Small intestine (tissue), 7 donors: Measurements from ENCODE around the gene TMEM267. TPM values are rescaled to one million over a fixed set of nuclear protein-coding genes. Genes with fewer than 3 reads are reported as not detected.
A peak's percentile ranks its signal among the peaks of the same experiment; 100 is the strongest.

ENCODE experiments used
- DNase-seq, 2 donors: peaks; one replicate each; pipeline versions ENCODE4 v3.0.0 to v3.0.0-alpha.2; 2013
- FAIRE-seq: peaks from 2 replicates; lab custom pipeline; 2012; peaks lifted over from hg19 to GRCh38; lab: Jason Lieb, UNC
- H3K27ac ChIP-seq, 3 donors: one replicate each; pipeline ENCODE4 v1.5.1; 2013; ENCODE audit warnings: low read length in 2 of 3, mild to moderate bottlenecking in 2 of 3, control low read depth in 1 of 3, inconsistent platforms in 1 of 3, low read depth in 1 of 3, moderate library complexity in 1 of 3
- H3K27me3 ChIP-seq, 3 donors: one replicate each; pipeline ENCODE4 v1.6.1; 2013; ENCODE audit warnings: low read length in 3 of 3, inconsistent platforms in 1 of 3; ENCODE audit not compliant: control insufficient read depth in 3 of 3, insufficient read depth in 3 of 3
- H3K36me3 ChIP-seq, 3 donors: one replicate each; pipeline ENCODE4 v1.6.1; 2013; ENCODE audit warnings: low read length in 3 of 3, inconsistent platforms in 1 of 3, low read depth in 1 of 3, mild to moderate bottlenecking in 1 of 3, moderate library complexity in 1 of 3; ENCODE audit not compliant: control insufficient read depth in 3 of 3, insufficient read depth in 2 of 3
- H3K4me1 ChIP-seq, 3 donors: one replicate each; pipeline ENCODE4 v1.6.1; 2013; ENCODE audit warnings: low read length in 2 of 3, inconsistent platforms in 1 of 3, low read depth in 1 of 3, mild to moderate bottlenecking in 1 of 3, moderate library complexity in 1 of 3; ENCODE audit not compliant: control insufficient read depth in 3 of 3, insufficient read depth in 2 of 3
- H3K4me3 ChIP-seq, 3 donors: one replicate each; pipeline ENCODE4 v1.5.1; 2013; ENCODE audit warnings: low read length in 3 of 3, control low read depth in 1 of 3, inconsistent platforms in 1 of 3, low read depth in 1 of 3, mild to moderate bottlenecking in 1 of 3, moderate library complexity in 1 of 3
- H3K9me3 ChIP-seq, 2 donors: one replicate each; pipeline ENCODE4 v1.6.1; 2013; ENCODE audit warnings: low read depth in 1 of 2, low read length in 1 of 2; ENCODE audit not compliant: control insufficient read depth in 2 of 2, insufficient read depth in 1 of 2
- WGBS, 3 donors: extraction: QIAGEN DNeasy Blood & Tissue Kit; methylation state at CpG; one replicate each; pipeline ENCODE4 v1.1.7; 2013; 5-methylcytosine and 5-hydroxymethylcytosine counted together
- polyA plus RNA-seq, 4 donors: library from polyadenylated mRNA; stranded (reverse) in 3 of 4; unstranded in 1 of 4; fragments of 200-250 nt in 3 of 4; fragments of 120-200 nt in 1 of 4; gene quantifications; one replicate each; pipeline versions ENCODE4 v1.2.1 to v1.2.3, GENCODE V29; 2013
- donor health status: healthy with polysubstance abuse.
- donor health status: control.
- donor health status: control.
- donor health status: Bipolar disorder and iron deficiency.
- donor health status: healthy.

TMEM267 gene
- polyA plus RNA-seq, 4 donors = 2.7 to 12.3 (median 5.5) TPM

DNA sequence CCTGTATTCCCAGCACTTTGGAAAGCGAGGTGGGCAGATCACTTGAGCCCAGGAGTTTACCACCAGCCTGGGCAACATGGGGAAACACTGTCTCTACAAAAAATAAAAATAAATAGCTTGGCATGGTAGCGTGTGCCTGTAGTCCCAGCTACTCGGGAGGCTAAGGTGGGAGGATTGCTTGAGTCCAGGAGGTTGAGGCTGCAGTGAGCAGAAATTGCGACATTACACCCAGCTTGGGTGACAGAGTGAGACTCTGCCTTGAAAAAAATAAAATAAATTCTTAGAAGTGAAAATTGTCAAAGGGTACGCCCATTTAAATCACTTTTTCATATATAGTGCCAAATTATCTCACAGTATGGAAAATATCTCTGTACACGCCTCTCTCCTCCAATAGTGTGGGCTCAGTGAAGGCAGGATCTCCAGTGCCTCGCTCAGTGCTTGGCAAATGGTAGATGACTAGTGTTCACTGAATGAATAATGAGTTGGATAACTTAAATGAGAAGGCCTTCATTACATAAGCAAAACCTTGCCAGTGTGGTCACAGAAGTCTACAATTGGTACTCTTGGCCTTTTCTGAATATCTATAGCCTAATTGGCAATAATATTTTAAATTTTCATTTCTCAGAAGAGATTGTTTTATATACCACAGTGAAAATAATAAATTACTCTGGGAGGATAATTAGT lies 62.1 kb downstream of the TMEM267 start:
- DNase-seq = no peak
- Histone ChIP-seq H3K27me3 (no peaks in the 10 kb centered on the region), H3K36me3 (no peaks in the 10 kb centered on the region), H3K27ac (peak overlapping the region in 1 of 3 donors; percentile 66), H3K9me3 (no peaks in the 10 kb centered on the region), H3K4me1 (peaks cover 0 to 20% (median 0%) of the 10 kb centered on the region in 3 donors), H3K4me3 (no peak overlapping the region)
- WGBS, 3 donors = 68 to 84% (median 80%) methylated on average over 7 of the region's 7 CpGs
- no peak for FAIRE-seq

DNA sequence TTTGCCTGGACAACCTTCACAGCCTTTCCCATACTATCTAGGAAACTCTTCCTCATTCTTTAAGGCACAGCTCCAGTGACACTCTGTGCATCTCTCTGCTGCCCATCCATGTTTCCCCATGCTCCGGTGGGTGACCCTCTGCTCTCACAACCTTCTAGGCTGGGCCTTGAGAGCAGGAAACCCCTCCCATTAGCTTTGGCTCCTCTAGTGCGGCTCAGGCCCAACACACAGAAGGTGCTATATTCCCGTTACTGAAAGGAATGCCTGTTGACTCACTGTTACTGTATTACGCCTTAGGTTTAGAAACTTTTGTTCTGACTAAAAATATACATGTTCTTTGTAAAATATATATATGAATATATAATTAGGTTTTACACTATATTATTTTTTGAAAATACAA lies 63.4 kb downstream of the TMEM267 start:
- 73 to 88% (median 83%) methylated on average over 4 of the region's 4 CpGs for WGBS, 3 donors
- Histone ChIP-seq H3K4me3 (no peak overlapping the region), H3K27me3 (no peaks in the 10 kb centered on the region), H3K4me1 (peaks cover 0 to 20% (median 0%) of the 10 kb centered on the region in 3 donors), H3K9me3 (no peaks in the 10 kb centered on the region), H3K36me3 (no peaks in the 10 kb centered on the region), H3K27ac (no peak overlapping the region)
- no peak for DNase-seq
- peak; percentile 70 for FAIRE-seq

- DNase-seq (no peak), FAIRE-seq (no peak)
- H3K4me1 ChIP-seq = peaks cover 0 to 20% (median 0%) of the 10 kb centered on the region in 3 donors
- H3K4me3 ChIP-seq = no peak overlapping the region
- no peaks in the 10 kb centered on the region for H3K27me3 ChIP-seq
- no peak overlapping the region for H3K27ac ChIP-seq
- WGBS, 3 donors = 90 to 100% (median 90%) methylated on average over 2 of the region's 2 CpGs
- H3K9me3 ChIP-seq = no peaks in the 10 kb centered on the region
- H3K36me3 ChIP-seq = no peaks in the 10 kb centered on the region
Measured at GRCh38 chr5:43418561-43418960, 65.1 kb downstream of the TMEM267 start.

- no peak for FAIRE-seq
- Histone ChIP-seq H3K9me3 (no peaks in the 10 kb centered on the region), H3K27me3 (no peaks in the 10 kb centered on the region), H3K27ac (no peak overlapping the region), H3K36me3 (no peaks in the 10 kb centered on the region), H3K4me1 (peaks cover 0 to 20% (median 0%) of the 10 kb centered on the region in 3 donors), H3K4me3 (no peak overlapping the region)
- 52 to 55% (median 53%) methylated on average over 3 of the region's 3 CpGs for whole genome bisulfite sequencing, 3 donors
- DNase-seq = no peak
Measured at GRCh38 chr5:43416803-43417394, 66.8 kb downstream of the TMEM267 start.

GRCh38 chr5:43415935-43416802 lies 67.5 kb downstream of the TMEM267 start:
- Histone ChIP-seq H3K4me1 (peaks cover 0 to 18% (median 0%) of the 10 kb centered on the region in 3 donors), H3K27me3 (no peaks in the 10 kb centered on the region), H3K27ac (no peak overlapping the region), H3K9me3 (no peaks in the 10 kb centered on the region), H3K36me3 (no peaks in the 10 kb centered on the region), H3K4me3 (no peak overlapping the region)
- no peak for FAIRE-seq
- 58 to 75% (median 65%) methylated on average over 3 of the region's 3 CpGs for WGBS, 3 donors
- peak in 1 of 2 donors; percentile 17 for DNase-seq

DNA sequence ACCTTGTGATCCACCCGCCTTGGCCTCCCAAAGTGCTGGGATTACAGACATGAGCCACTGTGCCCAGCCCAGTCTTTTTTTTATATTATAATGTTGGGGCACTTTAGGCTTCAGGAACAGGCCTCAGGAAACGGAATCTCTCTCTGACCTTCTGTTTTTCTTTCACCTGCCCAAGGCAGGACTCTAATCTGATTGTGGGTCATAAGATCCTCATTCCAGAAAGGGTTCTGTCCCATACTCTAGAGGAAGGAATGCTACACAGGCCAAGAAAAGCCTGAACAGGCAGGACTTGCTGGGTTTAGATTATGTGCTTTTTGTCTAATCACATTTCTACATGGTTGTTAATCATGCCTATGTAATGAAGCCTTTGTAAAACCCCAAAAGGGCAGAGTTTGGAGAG lies 69.7 kb downstream of the TMEM267 start:
- no peak for FAIRE-seq
- H3K36me3 ChIP-seq = no peaks in the 10 kb centered on the region
- H3K9me3 ChIP-seq = no peaks in the 10 kb centered on the region
- H3K4me3 ChIP-seq = no peak overlapping the region
- DNase-seq = no peak
- H3K27ac ChIP-seq = no peak overlapping the region
- no peaks in the 10 kb centered on the region for H3K27me3 ChIP-seq
- whole genome bisulfite sequencing, 3 donors = 70 to 86% (median 73%) methylated on average over 2 of the region's 2 CpGs
- H3K4me1 ChIP-seq = peaks cover 0 to 28% (median 3%) of the 10 kb centered on the region in 3 donors

DNA sequence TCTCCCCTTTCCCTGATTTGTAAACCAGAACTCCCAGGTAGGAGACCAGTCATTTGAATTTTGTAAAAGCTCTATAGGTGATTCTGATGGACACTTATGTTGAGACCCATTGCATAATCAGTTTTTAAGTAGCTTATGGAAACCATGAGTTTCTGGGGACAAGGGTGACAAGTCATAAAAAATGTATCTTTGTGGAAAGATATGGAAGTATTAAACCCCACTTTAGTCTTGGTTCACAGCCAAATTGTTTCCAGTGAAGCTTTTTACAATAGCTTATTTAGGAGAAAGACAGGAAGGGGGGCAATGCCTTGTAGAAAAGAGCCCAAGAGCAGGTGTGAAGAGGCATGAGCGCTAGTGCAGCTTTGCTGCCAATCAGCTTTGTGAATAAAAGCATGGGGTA lies 71.0 kb downstream of the TMEM267 start:
- no peaks in the 10 kb centered on the region for H3K36me3 ChIP-seq
- 29 to 70% (median 54%) methylated on average over 1 of the region's 1 CpG for WGBS, 3 donors
- H3K4me3 ChIP-seq = no peak overlapping the region
- H3K27ac ChIP-seq = peak overlapping the region in 2 of 3 donors; percentile 55 to 88
- H3K9me3 ChIP-seq = no peaks in the 10 kb centered on the region
- FAIRE-seq (no peak), DNase-seq (peak; percentile 52 to 70)
- H3K4me1 ChIP-seq = peaks cover 0 to 28% (median 3%) of the 10 kb centered on the region in 3 donors
- H3K27me3 ChIP-seq = no peaks in the 10 kb centered on the region

DNA sequence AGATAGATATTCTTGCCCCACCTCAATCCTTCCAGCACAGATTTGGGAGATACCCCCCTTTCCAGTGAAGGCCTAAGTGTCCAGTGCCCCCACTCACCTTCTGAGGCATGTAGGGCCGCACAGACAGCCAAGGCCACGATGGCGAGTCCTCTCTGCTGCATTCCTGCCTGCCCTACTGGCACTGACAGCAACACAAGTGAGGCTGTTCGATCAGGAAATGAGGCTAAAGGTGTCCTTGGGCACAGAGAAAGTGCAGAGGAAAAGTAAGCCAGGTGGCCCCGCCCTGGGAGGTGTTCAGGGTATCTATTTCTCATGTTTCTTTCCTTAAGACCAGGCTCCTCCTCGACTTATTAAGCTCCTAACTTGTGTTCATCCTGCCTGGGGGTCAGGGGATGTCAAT lies 71.5 kb downstream of the TMEM267 start, which contains the start of gene CCL28:
CCL28 (minus strand) TSS at position 236 of the 400 bp plus-strand sequence; CDS start at position 161, 75 bp downstream.
- Histone ChIP-seq H3K9me3 (no peaks in the 10 kb centered on the region), H3K4me3 (peak within 1 kb of the TSS in 1 of 3 donors; percentile 33), H3K27ac (peak within 1 kb of the TSS; percentile 55 to 88 (median 61)), H3K27me3 (no peaks in the 10 kb centered on the region), H3K36me3 (no peaks in the 10 kb centered on the region), H3K4me1 (peaks cover 0 to 28% (median 3%) of the 10 kb centered on the region in 3 donors)
- DNase-seq (peak; percentile 52 to 85), FAIRE-seq (no peak)
- 16 to 50% (median 29%) methylated on average over 6 of the region's 6 CpGs for whole genome bisulfite sequencing, 3 donors
